CD14-positive monocyte (primary cell): Measurements from ENCODE around the gene FEM1C. TPM values are rescaled to one million over a fixed set of nuclear protein-coding genes. Genes with fewer than 3 reads are reported as not detected.

Experiments used
- DNase-seq, 3 donors: peaks; one replicate each; pipeline ENCODE4 v3.0.0-alpha.2; 2011 to 2022
- H2AFZ ChIP-seq: 2 replicates; pipeline ENCODE4 v1.6.0; 2012; ENCODE audit warnings: mild to moderate bottlenecking, low read depth, low read length, inconsistent platforms; ENCODE audit not compliant: insufficient read depth, poor library complexity, severe bottlenecking
- H3K27ac ChIP-seq, 2 donors: 1 replicate in 1 of 2; 2 replicates in 1 of 2; pipeline ENCODE4 v1.5.1; 2012 to 2013; ENCODE audit warnings: low read length in 2 of 2, control low read depth in 1 of 2, inconsistent platforms in 1 of 2, low read depth in 1 of 2, mild to moderate bottlenecking in 1 of 2
- H3K27me3 ChIP-seq, 2 donors: one replicate each; pipeline versions ENCODE4 v1.6.0 to v1.6.1; 2011 to 2013; ENCODE audit warnings: low read length in 2 of 2; ENCODE audit not compliant: control insufficient read depth in 2 of 2, insufficient read depth in 2 of 2
- H3K36me3 ChIP-seq, 2 donors: replicated peaks in 1 of 2; 1 replicate in 1 of 2; 2 replicates in 1 of 2; pipeline versions ENCODE4 v1.5.1 to v1.6.1; 2012 to 2013; ENCODE audit warnings: low read length in 2 of 2, control low read depth in 1 of 2, inconsistent platforms in 1 of 2, mild to moderate bottlenecking in 1 of 2; ENCODE audit not compliant: insufficient read depth in 2 of 2, control insufficient read depth in 1 of 2
- H3K4me1 ChIP-seq, 2 donors: 1 replicate in 1 of 2; 2 replicates in 1 of 2; pipeline versions ENCODE4 v1.5.1 to v1.6.1; 2012 to 2013; ENCODE audit warnings: low read length in 2 of 2, control low read depth in 1 of 2, inconsistent platforms in 1 of 2, mild to moderate bottlenecking in 1 of 2, moderate library complexity in 1 of 2; ENCODE audit not compliant: insufficient read depth in 2 of 2, control insufficient read depth in 1 of 2
- H3K4me2 ChIP-seq: replicated peaks from 2 replicates; pipeline ENCODE3; 2012; ENCODE audit warnings: low read length, moderate library complexity, mild to moderate bottlenecking; ENCODE audit not compliant: poor library complexity, severe bottlenecking; ENCODE audit errors: extremely low read depth
- H3K4me3 ChIP-seq, 3 experiments: fragments of 200-600 bp in 1 of 3; sonication (generic) in 1 of 3; replicated peaks in 1 of 3; 1 replicate in 2 of 3; 2 replicates in 1 of 3; pipeline ENCODE4 v1.5.1; 2011 to 2013; ENCODE audit warnings: low read length in 3 of 3, mild to moderate bottlenecking in 3 of 3, control low read depth in 2 of 3, low read depth in 2 of 3, inconsistent platforms in 1 of 3, moderate library complexity in 1 of 3
- H3K79me2 ChIP-seq: 2 replicates; pipeline ENCODE4 v1.6.0; 2012; ENCODE audit warnings: mild to moderate bottlenecking, control low read depth, inconsistent platforms, low read length, moderate library complexity; ENCODE audit not compliant: insufficient read depth
- H3K9ac ChIP-seq: 2 replicates; pipeline ENCODE4 v1.6.0; 2017; ENCODE audit warnings: low read length, mild to moderate bottlenecking; ENCODE audit not compliant: insufficient read depth, poor library complexity, severe bottlenecking
- H3K9me3 ChIP-seq, 2 donors: replicated peaks in 1 of 2; 1 replicate in 1 of 2; 2 replicates in 1 of 2; pipeline versions ENCODE4 v1.5.1 to v1.6.1; 2012 to 2013; ENCODE audit warnings: low read length in 2 of 2, control low read depth in 1 of 2; ENCODE audit not compliant: control insufficient read depth in 1 of 2, insufficient read depth in 1 of 2
- H4K20me1 ChIP-seq: 2 replicates; pipeline ENCODE4 v1.6.0; 2012; ENCODE audit warnings: mild to moderate bottlenecking, low read length, control low read depth, moderate library complexity; ENCODE audit not compliant: insufficient read depth
- H3K27ac Mint-ChIP-seq, 7 donors: one replicate each; pipeline ENCODE4 v1.8.0; 2020; ENCODE audit warnings: mild to moderate bottlenecking in 7 of 7, mixed read lengths in 7 of 7, moderate library complexity in 6 of 7, inconsistent platforms in 2 of 7
- H3K27me3 Mint-ChIP-seq, 3 donors: one replicate each; pipeline ENCODE4 v1.8.0; 2021 to 2022; ENCODE audit warnings: low read depth in 3 of 3, mild to moderate bottlenecking in 3 of 3, mixed read lengths in 3 of 3, moderate library complexity in 3 of 3, inconsistent platforms in 1 of 3
- H3K36me3 Mint-ChIP-seq, 2 donors: one replicate each; pipeline ENCODE4 v1.8.0; 2020; ENCODE audit warnings: mixed read lengths in 2 of 2, inconsistent platforms in 1 of 2, mild to moderate bottlenecking in 1 of 2
- H3K4me1 Mint-ChIP-seq: one replicate; pipeline ENCODE4 v1.8.0; 2020; ENCODE audit warnings: mild to moderate bottlenecking, mixed read lengths
- H3K4me3 Mint-ChIP-seq, 2 donors: one replicate each; pipeline ENCODE4 v1.8.0; 2020; ENCODE audit warnings: mild to moderate bottlenecking in 2 of 2, mixed read lengths in 2 of 2, moderate library complexity in 1 of 2
- H3K9me3 Mint-ChIP-seq, 7 donors: one replicate each; pipeline ENCODE4 v1.8.0; 2020 to 2022; ENCODE audit warnings: mixed read lengths in 7 of 7, mild to moderate bottlenecking in 6 of 7, moderate library complexity in 6 of 7, inconsistent platforms in 2 of 7
- CTCF ChIP-seq: fragments of 200-600 bp; IDR thresholded peaks from one replicate; pipeline ENCODE4 v1.8.0; 2022; ENCODE audit warnings: antibody characterized with exemption, mild to moderate bottlenecking
- WGBS: methylation state at CpG from one replicate; pipeline ENCODE4 v1.1.5; 2013; ENCODE audit warnings: missing lambda C conversion rate; ENCODE audit not compliant: insufficient coverage; 5-methylcytosine and 5-hydroxymethylcytosine counted together
- intact Hi-C, 2 donors: fragments of 100-400 bp; cut with micrococcal nuclease; formaldehyde crosslinking; loops; one replicate each; pipeline versions ENCODE4 v1.15.0 to v1.15.1; 2023
- polyA plus RNA-seq, 3 donors: library from polyadenylated mRNA; depleted of rRNA in 1 of 3; unstranded in 2 of 3; stranded (reverse) in 1 of 3; fragments of 300-500 nt in 2 of 3; fragments of >200 nt in 1 of 3; fragmentation: Illumina TruSeq in 2 of 3; gene quantifications; 1 replicate in 2 of 3; 2 replicates in 1 of 3; pipeline ENCODE4 v1.2.3, GENCODE V29; 2012 to 2021

Gene FEM1C
- polyA plus RNA-seq, 3 donors: 2.5 to 18.2 (median 2.6) TPM

- H3K9me3 ChIP-seq: no peaks in the 10 kb centered on the region
- DNase-seq: no peak
- Mint-ChIP-seq H3K4me3 (no peak overlapping the region), H3K9me3 (no peaks in the 10 kb centered on the region), H3K36me3 (peaks cover 45 to 69% of the 10 kb centered on the region in 2 donors), H3K4me1 (peaks cover 9% of the 10 kb centered on the region), H3K27me3 (no peaks in the 10 kb centered on the region), H3K27ac (peak overlapping the region in 2 of 7 donors; percentile 21 to 55)
- H3K4me3 ChIP-seq: no peak overlapping the region
- H3K4me2 ChIP-seq: no peak overlapping the region
- no peaks in the 10 kb centered on the region for H3K27me3 ChIP-seq
- peaks cover 70% of the 10 kb centered on the region for H4K20me1 ChIP-seq
- intact Hi-C loops: no loop called here
- peaks cover 36% of the 10 kb centered on the region for H3K79me2 ChIP-seq
- no peak overlapping the region for H3K9ac ChIP-seq
- no peak overlapping the region for H2AFZ ChIP-seq
- H3K36me3 ChIP-seq: peaks cover 39 to 73% of the 10 kb centered on the region in 2 donors
- no peaks in the 10 kb centered on the region for H3K4me1 ChIP-seq
- H3K27ac ChIP-seq: no peak overlapping the region
- no peak for TF ChIP-seq CTCF
Observed at GRCh38 chr5:115522832-115523403, 21.7 kb downstream of the FEM1C start.

- Histone ChIP-seq H4K20me1 (peaks cover 43% of the 10 kb centered on the region), H3K9me3 (no peaks in the 10 kb centered on the region), H3K4me1 (no peaks in the 10 kb centered on the region), H3K36me3 (peaks cover 25 to 48% of the 10 kb centered on the region in 2 donors), H3K27ac (no peak overlapping the region), H3K4me2 (no peak overlapping the region), H2AFZ (no peak overlapping the region), H3K9ac (no peak overlapping the region), H3K27me3 (no peaks in the 10 kb centered on the region), H3K79me2 (peaks cover 12% of the 10 kb centered on the region), H3K4me3 (no peak overlapping the region)
- no peak for DNase-seq
- H3K4me3 Mint-ChIP-seq: no peak overlapping the region
- H3K9me3 Mint-ChIP-seq: no peaks in the 10 kb centered on the region
- no peak overlapping the region for H3K27ac Mint-ChIP-seq
- no peak for TF ChIP-seq CTCF
- H3K27me3 Mint-ChIP-seq: no peaks in the 10 kb centered on the region
- intact Hi-C loops: no loop called here
- WGBS: no CpG with 5 or more reads among the region's 2 CpGs
- H3K36me3 Mint-ChIP-seq: peaks cover 32 to 49% of the 10 kb centered on the region in 2 donors
- peaks cover 9% of the 10 kb centered on the region for H3K4me1 Mint-ChIP-seq
Observed at GRCh38 chr5:115520191-115520590, 24.4 kb downstream of the FEM1C start.
